ENCODE results near the gene MRPL28.

MRPL28 gene

DNA sequence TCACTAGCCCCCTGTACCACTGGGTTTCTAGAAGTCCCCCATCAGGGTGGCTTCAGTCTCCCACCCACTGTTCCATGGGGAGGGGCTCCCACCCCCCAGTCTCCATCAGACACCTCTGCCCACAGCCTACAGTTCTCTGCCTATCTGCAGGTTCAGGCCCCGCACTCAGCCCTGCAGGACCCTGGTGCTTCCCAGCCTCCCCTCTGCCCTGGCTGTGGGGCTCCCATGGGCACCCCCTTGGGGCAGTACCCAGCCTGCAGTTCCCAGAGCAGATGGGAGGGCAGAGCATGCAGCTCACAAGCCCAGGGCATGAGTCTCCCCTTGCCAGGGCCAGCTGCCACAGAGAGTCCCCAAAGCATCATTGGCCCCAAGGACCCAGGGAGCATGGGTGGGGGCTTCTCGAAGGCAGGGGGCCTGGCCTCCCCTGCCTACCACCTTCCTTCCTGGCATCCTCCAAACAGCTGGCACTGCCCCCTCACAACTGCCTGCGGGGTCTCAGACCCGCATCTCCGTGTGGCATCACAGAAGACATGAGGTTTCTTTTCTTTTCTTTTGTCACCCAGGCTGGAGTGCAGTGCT is 2.8 kb upstream of the MRPL28 start:
- no peak for DNase-seq (ENCODE audit: low read depth)
- H3K4me3 ChIP-seq (ENCODE audit: low read depth, low read length): no peak overlapping the region
- no peak for TF ChIP-seq CTCF (IDR thresholded peaks at IDR 0.05; ENCODE audit: low read depth, low read length, missing control alignments)

GRCh38 chr16:372302-372983 is 2.1 kb upstream of the MRPL28 start:
- DNase-seq (ENCODE audit: low read depth): no peak
- H3K4me3 ChIP-seq (ENCODE audit: low read depth, low read length): no peak overlapping the region
- no peak for TF ChIP-seq CTCF (IDR thresholded peaks at IDR 0.05; ENCODE audit: low read depth, low read length, missing control alignments)

DNA sequence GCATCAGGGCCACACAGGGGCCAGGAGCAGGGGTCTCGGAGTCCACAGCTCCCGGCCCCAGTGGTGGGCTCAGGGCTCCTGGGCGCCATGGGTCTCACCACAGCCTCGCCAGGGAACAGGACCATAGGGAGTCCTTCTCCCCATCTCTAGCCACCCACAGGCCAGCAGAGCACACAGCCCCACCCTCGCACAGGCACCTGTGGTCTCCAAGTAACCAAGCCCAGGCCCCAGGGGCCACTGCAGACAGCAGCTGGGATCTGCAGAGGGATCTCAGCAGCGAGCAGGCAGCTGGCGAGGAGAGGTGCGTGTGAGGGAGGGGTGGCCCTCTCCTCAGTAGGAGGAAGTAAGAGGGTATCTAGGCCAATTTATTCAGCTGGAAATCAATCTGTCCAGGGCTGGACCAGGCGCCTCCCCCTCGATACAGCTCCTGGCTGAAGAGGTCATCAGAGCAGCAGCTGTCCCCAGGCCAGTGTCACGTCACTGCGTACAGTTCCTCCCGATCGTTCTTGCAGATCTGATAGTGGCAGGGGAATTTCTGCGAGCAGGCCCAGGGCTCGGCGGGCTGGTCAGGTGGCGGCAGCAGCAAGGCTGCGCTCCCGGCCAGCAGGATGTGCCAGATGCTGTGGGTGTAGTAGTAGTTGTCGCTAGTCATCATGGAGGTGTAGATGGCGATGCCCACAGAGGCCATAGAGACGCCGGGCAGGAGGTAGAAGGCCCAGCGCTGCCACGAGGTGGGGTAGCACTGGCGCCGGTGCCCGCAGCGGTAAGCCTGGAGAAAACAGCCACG is 1.4 kb upstream of the MRPL28 start:
- no peak for DNase-seq (ENCODE audit: low read depth)
- H3K4me3 ChIP-seq (ENCODE audit: low read depth, low read length): no peak overlapping the region
- TF ChIP-seq CTCF (IDR thresholded peaks at IDR 0.05; ENCODE audit: low read depth, low read length, missing control alignments): no peak

- peak overlapping the region; percentile 38; the same call in 1 of the 2 replicates for H3K4me3 ChIP-seq (ENCODE audit: low read depth, low read length)
- no peak for DNase-seq (ENCODE audit: low read depth)
- no peak for TF ChIP-seq CTCF (IDR thresholded peaks at IDR 0.05; ENCODE audit: low read depth, low read length, missing control alignments)
These were observed 709 bp upstream of the MRPL28 start for GRCh38 chr16:370979-371514.

DNA sequence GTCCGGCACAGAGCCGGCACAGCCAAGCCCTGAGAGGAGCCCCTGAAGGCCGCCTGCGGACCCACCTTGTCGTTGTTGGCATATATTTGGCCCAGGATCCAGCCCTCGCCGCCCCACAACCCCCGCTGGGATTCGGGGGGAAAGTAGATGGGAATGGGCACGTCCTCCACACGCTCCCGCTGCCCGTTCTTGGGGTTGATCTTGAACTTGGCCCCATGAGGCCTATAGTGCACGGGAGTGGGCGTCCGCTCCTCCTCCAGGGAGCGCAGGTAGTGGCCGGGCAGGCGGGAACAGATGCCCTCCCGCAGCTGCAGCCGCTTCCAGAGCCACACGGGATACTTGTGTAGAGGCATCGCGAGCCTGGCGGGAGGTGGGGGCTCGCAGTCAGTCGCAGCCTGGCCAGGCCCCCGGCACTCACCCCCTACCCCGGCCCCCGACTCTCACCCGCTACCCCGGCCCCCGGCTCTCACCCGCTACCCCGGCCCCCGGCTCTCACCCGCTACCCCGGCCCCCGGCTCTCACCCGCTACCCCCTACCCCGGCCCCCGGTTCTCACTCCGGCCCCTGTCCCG is 387 bp downstream of the MRPL28 start:
- DNase-seq (ENCODE audit: low read depth): no peak
- peak overlapping the region; percentile 55 for H3K4me3 ChIP-seq (ENCODE audit: low read depth, low read length)
- TF ChIP-seq CTCF (IDR thresholded peaks at IDR 0.05; ENCODE audit: low read depth, low read length, missing control alignments): no peak

DNA sequence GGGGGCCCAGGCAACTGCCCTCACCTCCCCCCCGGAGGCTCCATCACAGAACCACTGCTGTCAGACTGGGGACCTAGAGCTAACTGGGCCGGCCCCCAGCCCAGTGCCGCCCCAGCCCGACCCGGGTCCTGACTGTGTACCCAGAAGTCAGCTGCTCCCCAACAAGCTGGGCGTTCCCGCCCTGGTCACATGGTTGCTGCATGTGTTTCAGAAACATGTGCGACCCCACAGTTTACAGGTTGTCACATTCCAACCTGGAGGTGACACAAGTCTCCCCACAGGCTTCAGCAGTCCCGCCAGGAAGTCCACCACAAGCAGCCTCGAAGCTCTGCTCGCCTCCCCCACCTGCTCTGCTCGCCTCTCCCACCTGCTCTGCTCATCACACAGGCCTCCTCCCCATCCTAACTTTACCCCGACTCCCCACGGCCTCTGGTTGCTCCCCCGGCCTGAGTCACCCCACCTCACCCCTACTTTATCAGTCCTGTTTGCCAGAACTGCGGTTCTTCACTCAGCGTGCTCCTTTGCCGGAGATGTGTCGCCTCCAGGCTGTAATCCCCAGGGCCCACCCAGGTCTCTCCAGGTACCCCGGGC is 968 bp downstream of the MRPL28 start:
- TF ChIP-seq CTCF (IDR thresholded peaks at IDR 0.05; ENCODE audit: low read depth, low read length, missing control alignments): no peak
- DNase-seq (ENCODE audit: low read depth): no peak
- peak overlapping the region; percentile 55 for H3K4me3 ChIP-seq (ENCODE audit: low read depth, low read length)

Data from GM12864 (cell line).